NT2/D1 (cell line): Measurements from ENCODE around the gene PTPRJ.

ENCODE experiments used
- YY1 ChIP-seq: IDR thresholded peaks from 2 replicates; pipeline ENCODE4 v1.6.1; 2011; ENCODE audit not compliant: insufficient read length, insufficient read depth
- ZNF274 ChIP-seq: IDR thresholded peaks from 2 replicates; pipeline ENCODE4 v1.6.1; 2011; ENCODE audit warnings: mild to moderate bottlenecking, low read depth, low read length

GRCh38 chr11:48064306-48064705 is 83.9 kb downstream of the PTPRJ start:
- no peak for TF ChIP-seq ZNF274
- TF ChIP-seq YY1 = no peak
